GM21526 (cell line): ENCODE results near the gene MACC1.

Experiments
- ATAC-seq: cut with Tn5 transposase; IDR thresholded peaks from one replicate; pipeline ENCODE4 v1.9.1; 2021; ENCODE audit warnings: moderate library complexity; ENCODE audit not compliant: unreplicated experiment, low FRiP score

MACC1 gene

DNA sequence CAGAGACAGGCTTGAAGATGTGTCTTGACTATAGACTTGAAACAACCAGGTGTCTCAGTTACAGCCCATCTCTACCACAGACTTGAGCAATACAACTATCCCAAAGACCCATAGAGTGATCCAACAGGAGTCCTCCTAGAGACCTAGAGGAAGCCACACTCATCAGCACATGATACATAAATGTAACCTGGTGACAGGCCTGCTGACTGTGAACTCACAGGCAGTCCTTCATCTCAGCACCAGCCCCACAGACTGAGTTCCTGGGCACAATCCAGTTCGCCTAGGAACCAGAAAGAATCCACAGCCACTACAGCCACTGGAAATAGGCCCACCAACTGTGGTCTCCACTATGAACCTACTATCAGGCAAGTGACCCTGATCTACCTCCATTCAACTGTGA, 121.3 kb downstream of the MACC1 start:
- ATAC-seq = no peak

DNA sequence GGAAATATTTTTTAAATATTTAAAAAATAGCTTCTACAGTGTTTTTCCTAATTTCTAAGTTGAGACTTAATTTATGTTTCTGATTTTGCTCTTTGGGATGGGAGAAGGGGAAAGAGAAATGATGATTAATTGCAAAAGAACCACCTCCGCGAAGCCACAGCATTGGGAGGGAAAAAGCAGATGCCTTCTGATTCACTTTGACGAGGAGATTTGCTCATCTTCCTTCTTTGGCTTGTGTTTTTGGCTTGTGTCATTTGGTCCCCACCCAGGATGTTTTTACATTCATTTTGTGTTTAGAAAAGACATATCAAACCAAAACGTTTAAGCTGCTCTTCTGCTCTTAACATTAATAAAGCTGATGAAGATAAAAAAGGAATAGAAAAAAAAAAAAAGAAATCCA, 121.7 kb downstream of the MACC1 start:
- ATAC-seq = no peak

DNA sequence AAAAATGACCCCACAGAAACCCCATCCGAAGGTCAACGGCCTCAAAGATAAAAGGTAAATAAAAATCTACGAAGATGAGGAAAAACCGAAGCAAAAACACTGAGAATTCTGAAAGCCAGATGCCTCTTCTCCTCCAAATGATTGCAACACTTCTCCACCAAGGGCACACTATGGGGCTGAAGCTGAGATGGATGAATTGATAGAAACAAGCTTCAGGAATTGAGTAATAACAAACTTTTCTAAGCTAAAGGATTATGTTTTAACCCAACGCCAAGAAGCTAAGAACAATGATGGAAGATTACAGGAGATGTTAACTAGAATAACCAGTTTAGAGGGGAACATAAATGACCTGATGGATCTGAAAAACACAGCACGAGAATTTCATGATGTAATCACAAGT, 127.8 kb downstream of the MACC1 start:
- ATAC-seq = no peak

DNA sequence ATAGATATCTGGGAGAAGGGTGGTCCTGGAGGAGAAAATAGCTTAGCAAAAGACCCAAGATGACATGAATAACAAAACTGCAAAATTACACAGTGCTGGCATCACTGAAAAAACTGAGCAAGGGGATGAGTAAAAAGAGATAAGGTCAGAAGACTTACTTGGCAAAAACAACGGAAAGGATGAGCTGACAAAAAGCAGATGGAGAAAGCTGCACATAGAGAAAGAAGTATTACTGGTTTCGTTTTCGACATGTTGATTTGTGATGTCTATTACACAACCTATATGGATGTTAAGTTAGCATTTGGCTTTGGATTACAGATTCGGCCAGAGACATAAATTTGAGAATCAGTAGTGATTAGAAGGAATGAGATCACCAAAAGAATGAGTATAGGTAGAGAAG, 132.1 kb downstream of the MACC1 start:
- no peak for ATAC-seq
